H54 (cell line): ENCODE data around the gene SET.
"Not testable (repeated sequence)": the region's sequence is repeated elsewhere in the genome, so short reads cannot be mapped to it uniquely, and the experiment has no call there.

Source experiments
- DNase-seq: peaks from one replicate; pipeline ENCODE4 v3.0.0; 2011; ENCODE audit warnings: low spot score, mixed read lengths; ENCODE audit not compliant: insufficient read length
- FAIRE-seq: peaks from 3 replicates; lab custom pipeline; 2011; peaks lifted over from hg19 to GRCh38; lab: Jason Lieb, UNC
- POLR2A ChIP-seq: IDR thresholded peaks from 2 replicates; pipeline ENCODE4 v1.6.1; 2011; ENCODE audit warnings: low read depth, mild to moderate bottlenecking, low read length

Gene SET

DNA sequence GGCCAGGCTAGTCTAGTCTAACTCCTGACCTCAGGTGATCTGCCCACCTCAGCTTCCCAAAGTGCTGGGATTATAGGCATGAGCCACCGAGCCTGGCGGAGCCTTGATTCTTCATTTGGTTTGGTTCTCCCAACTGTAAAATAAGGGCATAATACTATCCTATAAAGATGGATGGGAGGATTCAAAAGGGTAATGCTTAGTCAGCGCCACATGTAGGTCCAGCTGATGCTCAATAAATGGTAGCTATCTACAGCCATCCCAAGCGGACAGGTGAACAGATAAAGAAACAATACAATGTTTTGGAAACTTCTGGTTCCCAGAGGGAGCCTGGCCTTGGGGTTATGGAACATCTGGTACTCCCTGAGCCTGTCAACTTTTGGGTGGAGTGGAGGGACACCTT lies 13.6 kb upstream of the SET start:
- FAIRE-seq (no peak), DNase-seq (no peak)
- no peak for TF ChIP-seq POLR2A

DNA sequence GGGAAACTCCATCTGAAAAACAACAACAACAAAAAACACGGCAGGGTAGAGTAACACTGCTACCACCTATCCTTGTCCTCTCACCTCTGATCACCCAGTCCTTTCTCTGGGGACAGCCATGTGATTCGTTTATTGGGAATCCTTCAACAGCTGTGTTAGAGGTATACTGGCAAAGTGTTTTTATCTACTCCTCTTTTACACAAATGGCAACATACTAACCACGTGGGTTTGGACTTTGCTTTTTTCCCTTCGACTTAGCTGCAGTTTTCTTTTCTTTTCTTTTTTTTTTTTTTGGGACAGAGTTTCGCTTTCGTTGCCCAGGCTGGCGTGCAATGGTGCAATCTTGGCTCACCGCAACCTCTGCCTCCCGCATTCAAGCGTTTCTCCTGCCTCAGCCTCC lies 11.2 kb upstream of the SET start:
- TF ChIP-seq POLR2A: no peak
- DNase-seq: no peak
- FAIRE-seq: no peak

DNA sequence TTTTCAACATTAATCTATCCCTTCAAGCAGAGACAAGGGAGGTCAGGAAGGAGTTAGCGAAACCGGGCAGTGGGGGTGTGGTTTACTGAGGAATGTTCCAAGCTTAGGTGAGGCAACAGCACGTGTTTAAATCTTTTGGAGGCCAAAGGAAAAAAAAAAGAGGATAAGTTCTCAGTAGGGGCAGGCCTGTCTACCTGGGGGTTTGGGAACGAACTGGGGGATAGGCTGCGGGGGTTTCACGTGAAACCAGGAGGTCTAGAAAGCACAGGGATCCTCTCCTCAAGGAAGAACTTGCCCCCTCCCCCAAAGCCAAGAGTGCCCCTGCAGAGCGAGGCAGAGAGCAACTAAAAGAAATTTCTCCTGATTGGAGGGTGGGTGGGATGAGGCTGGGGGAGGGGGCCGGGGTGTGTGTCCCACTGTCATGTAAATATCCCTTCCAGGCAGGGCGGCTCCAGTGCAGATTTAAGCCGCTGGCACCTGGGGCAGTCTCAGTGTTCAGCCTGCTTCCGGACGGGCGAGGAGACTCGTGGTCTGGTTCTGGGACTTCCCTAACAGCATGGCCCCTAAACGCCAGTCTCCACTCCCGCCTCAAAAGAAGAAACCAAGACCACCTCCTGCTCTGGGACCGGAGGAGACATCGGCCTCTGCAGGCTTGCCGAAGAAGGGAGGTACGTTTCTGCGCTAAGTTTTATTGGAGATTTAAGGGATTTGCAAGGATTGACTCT lies 5.5 kb upstream of the SET start:
- DNase-seq (peak; percentile 17), FAIRE-seq (no peak)
- no peak for TF ChIP-seq POLR2A

DNA sequence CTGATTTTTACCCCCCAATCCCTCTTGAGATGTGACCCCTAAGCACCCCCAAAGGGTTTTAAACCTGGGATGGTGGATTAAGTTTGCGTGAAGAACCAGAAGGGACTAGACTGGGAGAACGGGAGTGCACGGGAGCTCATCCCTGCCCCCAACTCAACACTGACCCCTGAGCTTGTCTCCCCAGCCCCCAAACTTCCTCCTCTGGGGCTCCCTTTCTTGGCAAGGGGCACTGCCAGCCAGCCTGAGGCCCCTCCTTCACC lies 5.0 kb upstream of the SET start:
- no peak for TF ChIP-seq POLR2A
- DNase-seq (peak; percentile 14), FAIRE-seq (no peak)

DNA sequence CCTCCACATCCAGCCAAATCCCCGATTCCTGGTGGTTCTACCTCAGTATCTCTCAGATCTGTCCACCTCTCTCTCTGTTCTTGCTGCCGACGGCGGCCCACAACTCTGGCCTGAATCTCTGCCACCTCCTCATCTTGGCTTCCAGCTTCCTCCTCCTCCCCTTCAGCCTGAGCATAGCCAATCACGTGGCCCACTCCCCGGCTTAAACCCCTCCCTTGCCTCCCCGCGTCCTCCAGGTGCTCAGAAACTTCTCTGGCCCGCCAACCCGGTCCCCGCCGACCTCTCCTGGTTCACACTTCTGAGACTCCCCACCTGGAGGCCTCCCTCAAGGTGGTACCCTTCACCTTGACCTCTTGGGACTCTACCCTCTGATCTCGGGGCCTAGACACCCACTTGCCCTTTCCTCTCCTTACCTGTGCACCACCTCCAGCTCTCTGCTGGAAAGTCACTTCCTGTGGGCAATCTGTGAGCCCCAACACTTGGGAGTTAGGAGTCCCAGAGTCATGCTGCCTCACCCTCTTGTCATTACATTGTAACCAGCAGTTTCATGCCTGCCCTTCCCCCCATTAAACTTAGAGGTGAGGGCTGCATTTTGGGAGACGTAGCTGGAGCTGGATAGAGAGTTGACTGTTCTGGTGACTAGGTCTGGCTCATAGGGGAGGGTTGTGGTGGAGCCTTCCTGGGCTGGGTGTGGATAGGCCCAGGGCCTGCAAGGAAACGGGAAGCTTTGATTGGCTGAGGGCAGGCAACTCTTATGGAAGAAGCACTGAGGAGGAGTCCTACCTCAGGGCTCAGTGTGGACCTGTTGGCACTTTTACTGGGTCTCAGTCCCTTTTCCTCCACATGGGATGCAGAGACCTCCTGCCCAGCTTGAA lies 4.5 kb upstream of the SET start:
- peak; percentile 79 for TF ChIP-seq POLR2A
- peak; percentile 62 for FAIRE-seq
- peak; percentile 98 for DNase-seq

DNA sequence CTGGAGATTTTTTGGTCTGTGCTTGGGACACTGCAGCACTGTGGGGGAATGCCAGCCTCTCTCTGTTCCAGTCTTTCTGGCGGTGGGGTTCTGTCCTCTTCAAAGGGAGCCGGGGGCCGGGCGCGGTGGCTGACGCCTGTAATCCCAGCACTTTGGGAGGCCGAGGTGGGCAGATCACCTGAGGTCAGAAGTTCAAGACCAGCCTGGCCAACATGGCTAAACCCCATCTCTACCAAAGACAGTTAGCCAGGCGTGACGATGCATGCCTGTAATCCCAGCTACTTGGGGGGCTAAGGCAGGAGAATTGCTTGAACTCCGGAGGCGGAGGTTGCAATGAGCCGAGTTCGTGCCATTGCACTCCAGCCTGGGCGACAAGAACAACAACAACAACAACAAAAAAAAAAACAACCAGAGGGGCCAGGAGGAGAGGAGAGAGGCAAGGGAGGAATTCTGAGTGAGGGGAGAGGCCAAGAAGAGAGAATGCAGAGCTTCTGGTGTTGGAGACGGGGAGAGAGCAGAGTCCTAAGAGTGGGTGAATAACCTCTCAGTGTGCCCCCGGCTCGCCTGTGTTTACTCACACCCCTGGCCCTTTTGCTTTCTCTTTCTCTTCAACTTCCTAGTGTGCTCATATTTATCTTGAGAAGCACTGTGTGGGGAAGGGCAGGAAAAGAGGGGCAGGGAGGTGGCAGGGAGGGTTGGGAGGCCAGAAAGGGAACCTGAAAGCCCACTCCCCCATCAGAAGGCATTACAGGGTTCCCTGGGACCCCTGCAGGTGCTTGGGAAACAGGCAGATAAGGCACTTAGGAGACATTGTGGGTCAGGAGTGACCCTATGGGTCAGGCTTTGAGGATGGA lies 3.2 kb upstream of the SET start:
- no peak for TF ChIP-seq POLR2A
- FAIRE-seq (no peak), DNase-seq (no peak)

DNA sequence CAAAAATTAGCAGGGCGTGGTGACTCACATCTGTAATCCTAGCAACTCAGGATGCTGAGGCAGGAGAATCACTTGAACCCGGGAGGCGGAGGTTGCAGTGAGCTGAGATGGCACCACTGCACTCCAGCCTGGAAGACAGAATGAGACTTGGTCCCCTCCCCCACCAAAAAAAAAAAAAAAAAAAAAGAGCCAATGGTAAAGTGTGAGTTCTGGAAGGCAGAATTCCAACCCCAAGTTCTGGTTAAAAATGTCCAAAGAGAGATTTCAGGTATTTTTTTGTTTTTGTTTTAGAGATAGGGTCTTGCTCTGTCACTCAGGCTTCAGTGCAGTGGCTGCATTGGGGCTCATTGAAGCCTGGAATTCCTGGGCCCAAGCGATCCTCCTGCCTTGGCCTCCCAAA lies 1.6 kb upstream of the SET start:
- no peak for FAIRE-seq
- no peak for TF ChIP-seq POLR2A
- no peak for DNase-seq

DNA sequence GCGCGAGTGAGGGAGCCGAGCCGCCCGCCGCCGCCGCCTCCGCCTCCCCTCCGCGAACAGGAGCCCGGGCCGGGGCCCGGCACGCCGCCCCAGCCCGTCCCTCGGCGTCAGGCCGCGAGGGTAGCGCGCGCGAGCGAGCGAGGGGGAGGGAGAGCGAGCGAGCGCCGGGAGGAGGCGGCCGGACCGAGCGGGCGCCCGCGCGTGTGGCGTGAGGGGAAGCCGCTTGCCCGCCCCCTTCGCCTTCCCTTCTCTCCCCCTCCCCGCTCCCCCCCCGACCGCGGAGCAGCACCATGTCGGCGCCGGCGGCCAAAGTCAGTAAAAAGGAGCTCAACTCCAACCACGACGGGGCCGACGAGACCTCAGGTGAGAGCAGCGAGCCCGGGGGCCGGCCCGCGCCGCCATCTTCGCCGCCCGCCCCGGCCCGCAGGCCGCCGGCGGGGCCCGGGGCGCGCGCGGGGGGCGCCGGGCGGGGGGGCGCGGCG lies 312 bp downstream of the SET start:
- DNase-seq (no peak), FAIRE-seq (no peak)
- TF ChIP-seq POLR2A: no peak

DNA sequence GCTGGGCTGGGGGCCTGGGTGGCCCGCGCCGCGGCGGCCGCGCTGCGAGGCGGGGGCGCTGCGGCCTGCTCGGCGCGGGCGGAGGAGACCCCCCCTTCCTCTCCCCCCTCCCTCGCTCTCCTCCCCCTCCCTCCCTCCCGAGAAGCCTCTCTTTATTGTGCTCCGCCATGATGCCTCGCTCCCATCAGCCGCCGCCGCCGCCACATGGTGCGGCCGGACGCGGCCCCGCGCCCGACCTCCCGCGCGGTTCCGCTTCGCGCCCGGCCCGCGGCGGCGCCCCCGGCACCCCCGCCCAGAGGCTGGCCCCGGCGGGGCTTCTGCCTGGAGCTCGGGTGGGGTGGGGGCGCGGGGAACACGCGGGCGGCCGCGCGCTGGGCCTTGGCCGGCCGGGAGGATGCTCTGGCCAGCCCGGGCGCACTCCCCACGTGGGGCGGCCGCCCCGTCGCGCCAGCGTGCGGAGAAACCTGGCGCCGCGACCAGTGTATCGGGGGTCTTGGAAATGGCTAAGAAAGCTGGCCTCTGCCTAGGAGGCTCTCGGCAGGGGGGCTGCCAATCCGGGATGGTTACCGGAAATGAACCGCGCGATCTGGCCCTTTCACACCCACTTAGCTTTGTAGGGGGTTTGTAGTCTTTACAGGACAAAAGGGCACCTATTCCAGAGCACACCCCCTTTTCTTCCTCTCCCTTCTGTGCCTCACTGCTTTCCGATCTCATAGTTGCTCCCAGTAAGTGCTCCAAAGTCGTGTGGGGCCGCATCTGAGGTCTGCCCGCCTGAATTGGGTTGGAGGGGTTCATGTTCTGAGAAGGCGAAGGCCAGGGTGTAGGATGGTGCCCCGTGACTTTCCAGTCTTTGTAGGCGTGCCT lies 1.0 kb downstream of the SET start:
- no peak for FAIRE-seq
- peak; percentile 7; the same call in 1 of the 2 replicates for TF ChIP-seq POLR2A
- DNase-seq: peak; percentile 77

DNA sequence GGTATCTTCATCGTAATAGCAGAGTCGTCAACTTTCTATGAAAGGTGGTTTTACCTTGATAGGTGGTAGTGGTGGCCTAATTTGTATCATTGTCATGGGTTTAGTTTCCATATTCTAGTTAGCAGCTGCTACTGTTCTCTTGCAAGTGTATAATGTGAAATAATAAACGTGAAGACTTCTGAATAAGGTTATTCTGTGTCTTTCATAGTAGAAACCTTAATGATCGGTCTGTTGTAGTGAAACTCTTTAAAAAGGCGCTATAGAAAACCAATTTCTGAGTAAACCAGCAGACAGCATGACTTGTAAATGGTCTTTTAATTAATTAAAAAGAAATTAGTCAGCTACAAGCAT lies 1.6 kb downstream of the SET start:
- no peak for TF ChIP-seq POLR2A
- DNase-seq (no peak), FAIRE-seq (peak; percentile 6)

DNA sequence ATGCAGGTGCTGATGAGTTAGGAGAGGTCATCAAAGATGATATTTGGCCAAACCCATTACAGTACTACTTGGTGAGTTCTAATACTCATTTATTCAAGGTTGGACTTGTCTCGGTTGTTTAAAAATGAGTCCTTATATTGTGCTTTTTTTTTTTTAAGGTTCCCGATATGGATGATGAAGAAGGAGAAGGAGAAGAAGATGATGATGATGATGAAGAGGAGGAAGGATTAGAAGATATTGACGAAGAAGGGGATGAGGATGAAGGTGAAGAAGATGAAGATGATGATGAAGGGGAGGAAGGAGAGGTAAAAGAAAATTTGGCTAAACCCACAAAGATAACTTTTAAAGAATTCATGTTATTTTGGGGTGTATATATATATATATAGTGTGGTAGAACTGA lies 4.7 kb downstream of the SET start:
- FAIRE-seq, DNase-seq: not testable (repeated sequence)

DNA sequence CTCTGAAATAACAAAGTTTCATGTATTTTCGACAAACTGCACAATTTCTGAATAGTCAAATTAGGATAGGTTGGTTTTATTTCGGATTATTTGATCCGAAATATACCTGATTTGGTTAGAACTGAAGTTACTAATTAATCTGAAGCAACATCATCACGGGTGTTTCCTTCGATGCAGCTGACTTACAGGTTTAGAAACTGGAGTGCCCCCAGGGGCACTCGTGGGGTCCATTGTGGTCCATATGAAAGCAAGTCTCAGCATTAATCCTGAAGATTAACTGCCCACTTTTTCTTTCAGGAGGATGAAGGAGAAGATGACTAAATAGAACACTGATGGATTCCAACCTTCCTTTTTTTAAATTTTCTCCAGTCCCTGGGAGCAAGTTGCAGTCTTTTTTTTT lies 5.3 kb downstream of the SET start:
- DNase-seq (no peak), FAIRE-seq (no peak)
- no peak for TF ChIP-seq POLR2A
